ENCODE results near the gene IDS.
"Not testable (repeated sequence)": the region's sequence is repeated elsewhere in the genome, so short reads cannot be mapped to it uniquely, and the experiment has no call there.

The IDS gene

DNA sequence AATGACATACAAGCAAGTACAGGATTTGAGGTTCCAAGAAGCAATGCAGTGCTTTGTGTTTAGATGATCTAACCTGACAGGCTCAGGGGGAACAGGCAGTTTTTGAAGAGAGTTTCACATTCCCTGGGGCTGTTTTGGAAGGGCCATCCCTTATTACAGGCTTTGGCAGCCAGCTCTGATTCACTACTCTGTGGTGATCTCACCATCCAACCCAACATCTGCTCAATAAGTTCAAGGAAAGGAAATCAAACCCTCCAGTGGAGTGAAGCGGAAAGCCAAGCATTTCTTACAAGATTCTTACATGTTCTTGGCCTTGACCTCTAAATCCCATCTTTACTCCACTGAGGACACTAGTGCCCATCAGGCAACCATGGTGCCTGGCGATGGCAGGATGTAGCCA is 7.5 kb downstream of the IDS start:
- no peak for DNase-seq (ENCODE audit: low spot score)

DNA sequence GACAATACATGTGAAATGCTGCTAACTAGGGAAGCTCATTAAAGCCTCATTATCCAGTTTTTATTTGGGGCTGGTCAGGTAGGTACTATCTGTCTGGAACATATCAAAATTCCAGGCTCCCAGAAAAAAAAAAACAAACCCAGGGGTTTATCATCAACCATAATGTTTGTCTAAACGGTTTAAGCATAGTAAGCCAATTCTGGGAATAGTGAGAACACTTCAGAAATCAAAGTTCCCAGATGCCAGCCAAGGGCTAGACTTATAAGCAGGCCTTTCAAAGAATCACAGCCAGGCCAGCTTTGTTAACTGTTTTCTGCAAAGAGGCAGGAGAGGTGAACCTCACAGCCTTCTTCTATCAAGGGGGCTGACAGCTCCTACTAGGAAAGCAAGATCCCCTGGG is 8.1 kb downstream of the IDS start:
- DNase-seq (ENCODE audit: low spot score), result no peak

DNA sequence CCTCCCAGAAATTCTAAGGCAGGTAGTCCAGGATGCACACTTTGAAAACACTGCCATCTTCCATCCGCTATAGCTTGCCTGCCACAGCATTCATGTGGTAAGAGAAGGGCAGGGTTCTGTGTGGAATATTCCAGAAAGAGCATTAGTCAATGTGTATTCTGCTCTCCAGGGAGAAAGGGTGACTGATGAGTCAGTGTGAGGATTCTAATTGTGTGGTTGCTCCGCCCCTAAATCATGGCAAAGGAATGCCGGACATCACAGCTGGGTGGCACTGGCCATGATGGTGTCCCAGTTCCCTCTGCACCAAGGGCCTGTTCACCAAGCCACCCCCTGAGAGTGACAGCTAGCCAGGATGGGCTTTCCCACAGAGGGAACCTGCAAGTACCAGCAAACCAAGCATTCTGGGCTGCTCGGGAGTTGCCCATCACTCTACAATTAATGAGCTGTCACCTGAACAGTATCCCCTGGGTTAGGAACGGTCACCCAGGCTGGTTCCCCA is 9.5 kb downstream of the IDS start:
- DNase-seq (ENCODE audit: low spot score), result peak; percentile 14

DNA sequence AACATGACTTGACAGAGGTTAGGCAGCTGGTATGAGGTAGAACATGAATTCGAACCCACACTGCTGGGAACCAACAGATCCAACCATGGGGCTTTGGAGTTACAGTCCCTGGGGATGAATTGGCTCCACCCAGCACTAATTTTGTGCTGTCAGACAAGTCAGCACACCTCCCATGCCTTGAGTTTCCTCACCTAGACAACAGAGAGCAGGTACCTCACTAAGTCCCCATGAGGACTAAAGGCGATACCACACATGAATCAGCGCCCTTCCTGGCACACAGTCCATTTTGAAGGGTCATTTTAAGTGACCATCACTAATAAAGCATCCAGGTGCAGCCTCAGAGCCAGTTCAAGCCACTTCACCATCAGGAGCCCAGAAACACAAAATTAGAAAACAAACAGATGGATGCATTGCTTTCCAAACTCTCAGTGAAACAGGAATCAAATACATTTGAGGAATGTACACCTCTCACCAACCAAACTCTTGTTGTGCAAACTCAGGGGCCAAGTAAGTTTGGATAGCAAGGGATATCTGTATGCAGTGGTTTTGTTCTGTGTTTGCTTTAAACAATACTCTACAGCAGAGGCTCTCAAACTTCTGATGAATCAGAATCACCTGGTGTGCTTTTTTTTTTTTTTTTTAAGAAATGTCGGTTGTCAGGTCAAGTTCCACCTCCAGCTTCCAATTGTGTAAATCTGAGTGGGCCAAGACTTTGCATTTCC is 10.1 kb downstream of the IDS start:
- no peak for DNase-seq (ENCODE audit: low spot score)

DNA sequence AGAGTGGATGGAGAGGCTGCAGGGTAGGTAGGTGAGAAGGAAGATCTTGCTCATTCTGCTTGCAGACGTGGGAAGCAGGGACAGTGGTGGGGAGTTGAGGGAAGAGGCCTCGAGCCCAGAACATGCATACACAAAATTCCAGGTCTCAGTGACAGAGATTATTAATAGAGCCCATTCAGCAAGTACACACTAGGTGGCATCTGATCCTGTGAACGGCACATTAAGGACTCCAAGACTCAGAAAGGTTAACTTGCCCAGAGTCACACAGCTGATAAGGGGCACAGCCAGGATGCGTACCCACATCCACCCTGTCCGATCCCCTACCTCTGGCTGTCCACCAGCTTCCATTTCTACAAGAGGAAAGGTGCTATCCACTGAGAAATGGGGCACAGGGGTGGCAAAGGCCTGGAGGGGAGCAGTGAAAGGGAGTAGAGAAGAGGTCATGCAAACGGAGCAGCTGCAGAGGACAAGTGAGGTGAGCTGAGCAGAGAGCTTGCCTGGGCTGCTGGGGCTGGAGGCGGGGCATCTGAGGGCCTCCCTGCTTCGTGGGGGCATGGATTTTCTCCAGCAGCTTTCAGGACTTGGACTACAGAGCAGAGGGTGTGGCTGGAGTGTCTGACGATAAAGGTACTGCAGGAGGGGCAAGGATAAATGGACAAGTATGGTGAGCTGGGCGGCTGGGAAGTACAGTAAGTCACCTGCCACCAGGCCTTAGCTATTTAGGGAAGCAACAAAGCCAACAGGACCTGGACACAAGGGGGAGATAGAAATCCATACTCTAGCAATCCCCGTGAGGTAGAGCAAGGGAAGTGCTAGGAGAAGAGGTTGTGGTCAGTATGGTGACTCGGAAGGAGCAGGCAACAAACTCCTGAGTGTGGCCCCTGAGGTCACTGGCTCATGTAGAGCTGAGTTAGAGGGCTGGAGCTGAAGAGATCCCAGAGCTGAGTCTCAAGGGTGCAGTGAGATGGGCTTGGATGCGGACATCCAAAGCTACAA is 11.2 kb downstream of the IDS start:
- no peak for DNase-seq (ENCODE audit: low spot score)

DNA sequence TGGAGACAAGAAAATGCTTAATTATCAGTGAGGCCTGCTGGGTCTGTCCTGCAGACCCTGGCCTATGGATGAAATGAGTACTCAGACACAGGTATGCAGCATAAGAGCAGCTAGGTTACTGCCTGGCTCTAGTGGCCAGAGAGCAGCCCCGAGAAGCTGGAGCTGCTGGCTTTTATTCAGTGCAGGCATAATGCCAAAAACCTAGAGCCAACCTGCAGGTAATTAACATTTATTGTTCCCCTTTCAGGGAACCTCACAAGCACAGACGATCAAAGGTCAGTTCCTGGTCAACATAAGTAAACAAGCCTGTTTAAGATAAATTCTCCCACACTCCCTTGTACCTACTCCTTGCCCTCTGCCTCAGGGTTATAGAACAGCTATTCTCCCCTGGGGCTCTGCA is 13.3 kb downstream of the IDS start:
- no peak for DNase-seq (ENCODE audit: low spot score)

DNA sequence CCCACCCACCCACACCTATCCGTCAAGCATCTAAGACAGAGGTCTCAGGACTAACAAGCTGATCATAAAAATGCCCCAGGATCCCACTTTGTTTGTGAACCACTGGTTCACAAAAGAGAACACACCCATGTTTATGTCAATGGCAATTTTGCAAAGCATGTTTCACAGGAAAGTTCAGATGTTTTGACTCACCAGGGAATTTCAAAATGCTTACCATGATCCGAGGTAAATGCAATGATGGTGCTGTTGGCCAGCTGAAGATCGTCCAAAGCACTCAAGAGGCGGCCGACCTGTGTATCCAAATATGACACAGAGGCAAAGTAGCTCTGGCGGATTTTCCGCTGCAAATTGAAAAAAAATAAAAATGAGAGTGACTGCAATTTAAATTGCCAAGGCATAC is 15.0 kb downstream of the IDS start:
- DNase-seq (ENCODE audit: low spot score), result no peak

DNA sequence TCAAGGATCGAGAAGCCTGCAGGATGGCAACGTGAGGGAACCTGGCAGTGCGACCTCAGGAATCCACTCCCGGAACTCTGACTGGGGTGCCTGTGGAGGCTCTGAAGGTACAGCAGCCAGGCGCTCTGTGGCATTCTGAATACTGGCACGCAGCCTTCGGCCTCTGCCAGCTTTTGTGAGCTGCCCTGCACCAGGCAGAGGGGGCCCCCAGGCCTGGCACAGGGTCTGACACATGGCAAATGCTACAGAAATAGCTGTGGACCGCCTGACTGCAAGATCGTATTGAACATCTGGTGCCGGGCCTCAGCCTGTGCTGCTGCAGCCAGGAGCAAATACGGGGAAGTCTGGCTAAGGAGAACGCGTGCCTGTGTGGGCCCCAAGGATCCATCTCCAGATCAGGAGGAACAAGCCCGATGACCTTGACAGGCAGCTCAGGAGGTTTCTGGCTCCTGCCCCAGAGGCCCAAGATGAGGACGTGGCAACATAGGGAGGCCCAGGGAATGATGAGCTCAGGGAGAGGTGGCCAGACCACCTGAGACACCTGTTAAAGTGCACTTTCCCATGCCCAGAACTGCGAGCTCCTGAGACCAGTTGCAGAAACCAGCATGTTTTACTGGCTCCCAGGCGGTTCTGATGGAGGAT is 16.6 kb downstream of the IDS start:
- not testable (repeated sequence) for DNase-seq (ENCODE audit: low spot score)

DNA sequence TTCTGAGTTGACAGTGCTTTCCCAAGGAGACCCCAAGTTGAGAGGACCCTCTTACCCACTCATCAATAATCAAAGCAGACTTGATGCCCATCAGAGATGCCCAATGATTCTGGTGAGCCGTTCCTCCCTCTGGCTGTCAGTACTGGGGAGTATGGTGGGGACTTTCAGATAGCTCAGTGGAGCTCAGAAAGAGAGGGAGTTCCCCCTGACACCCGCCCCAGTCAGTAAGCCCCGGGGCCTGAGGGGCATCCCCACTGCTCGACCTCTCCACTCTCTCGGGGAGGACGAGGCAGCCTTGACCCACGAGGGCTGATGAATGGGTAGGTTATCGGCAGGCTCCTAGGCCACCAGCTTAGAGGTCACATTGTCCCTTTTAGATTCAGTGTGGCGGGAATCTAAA is 17.1 kb downstream of the IDS start:
- not testable (repeated sequence) for DNase-seq (ENCODE audit: low spot score)

DNA sequence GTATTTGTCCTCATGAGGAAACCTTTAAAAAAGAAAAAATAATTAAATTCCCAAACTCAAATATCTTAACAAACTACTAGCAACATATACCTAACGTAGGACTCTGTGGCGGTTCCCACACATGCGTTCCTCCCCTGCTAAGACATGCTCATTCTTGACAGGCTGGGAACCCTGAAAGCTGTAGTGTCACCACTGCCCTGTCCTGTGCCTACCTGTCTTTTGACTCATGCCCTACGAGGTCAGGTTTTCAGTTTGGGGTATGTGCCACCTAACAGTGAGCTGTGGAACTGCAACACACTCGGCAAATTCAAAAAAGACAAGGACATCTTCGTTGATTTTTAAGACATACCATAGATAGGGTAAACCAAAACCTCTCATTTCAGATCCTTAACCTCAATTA is 17.8 kb downstream of the IDS start:
- peak; percentile 31 for DNase-seq (ENCODE audit: low spot score)

DNA sequence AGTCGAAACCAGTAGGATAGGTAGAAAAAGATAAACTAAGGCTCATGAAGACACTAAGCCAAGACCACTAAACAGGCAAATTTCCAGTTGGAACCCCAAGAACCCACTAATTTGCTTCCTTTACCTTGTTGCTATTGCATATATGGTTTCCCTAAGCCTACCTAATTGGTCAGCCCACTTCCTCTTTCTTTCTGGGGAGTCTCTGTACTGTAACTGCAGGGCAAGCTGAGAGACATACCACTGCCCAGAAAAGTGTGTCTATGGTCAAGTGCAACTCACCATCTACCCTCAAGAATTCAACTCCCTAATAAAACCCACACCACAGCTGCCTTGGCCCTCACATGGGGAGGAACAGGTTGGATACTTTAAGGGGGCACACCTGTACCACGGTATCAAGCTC is 28.6 kb downstream of the IDS start:
- no peak for DNase-seq (ENCODE audit: low spot score)

DNA sequence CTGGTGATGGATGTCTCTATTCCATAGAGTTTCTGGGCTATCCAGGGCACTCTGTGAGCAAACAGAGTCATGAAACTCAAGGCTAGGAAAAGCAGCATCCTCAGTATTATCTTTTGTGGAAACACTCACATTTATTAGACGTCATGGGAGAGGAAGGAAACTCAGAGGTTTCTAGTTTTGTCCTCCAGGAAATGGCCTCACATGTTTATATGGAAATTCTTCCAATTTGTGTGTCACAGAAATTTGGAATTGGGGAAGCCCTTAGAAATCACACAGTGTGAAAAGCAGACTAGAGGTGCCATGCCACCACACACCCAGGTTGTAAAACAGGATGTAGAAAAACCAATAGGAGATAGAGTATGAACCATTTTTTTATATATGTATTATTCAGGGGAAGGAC is 31.1 kb downstream of the IDS start:
- no peak for DNase-seq (ENCODE audit: low spot score)

DNA sequence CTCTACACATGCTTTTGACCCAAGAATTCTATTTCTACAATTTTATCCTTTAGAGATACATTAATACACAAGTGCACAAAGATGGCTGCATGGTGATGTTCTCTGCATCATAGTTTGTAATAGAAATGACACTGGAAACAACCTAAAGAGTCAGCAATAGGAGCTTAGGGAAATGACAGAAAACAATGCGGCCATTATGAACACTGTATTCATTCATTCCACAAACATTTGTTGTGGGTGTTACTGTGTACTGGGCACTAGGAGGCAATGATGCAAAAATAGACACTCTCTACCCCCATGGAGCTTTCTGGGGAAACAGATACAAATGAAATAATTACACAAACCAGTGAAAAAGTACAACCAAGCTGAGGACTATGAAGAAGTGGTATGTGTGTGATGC is 32.0 kb downstream of the IDS start:
- no peak for DNase-seq (ENCODE audit: low spot score)

DNA sequence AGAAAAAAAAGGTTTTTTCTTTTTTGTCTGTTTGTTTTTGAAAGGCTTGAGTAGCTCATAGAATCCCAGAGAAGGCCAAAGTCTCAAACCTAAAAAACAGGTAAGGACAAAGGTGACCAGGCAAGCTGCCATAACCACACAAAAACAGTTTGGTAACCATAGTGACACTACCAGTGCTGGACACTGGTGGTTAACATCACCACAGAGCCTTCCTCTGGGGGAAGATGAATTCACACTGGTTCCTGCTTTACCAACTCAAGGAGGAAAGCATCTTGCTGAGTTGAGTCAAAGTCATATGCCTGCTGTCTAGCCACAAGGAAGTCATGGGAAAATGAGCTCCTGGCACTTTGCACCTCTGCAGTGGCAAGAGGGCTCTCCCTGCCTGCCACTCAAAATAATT is 32.5 kb downstream of the IDS start:
- no peak for DNase-seq (ENCODE audit: low spot score)

DNA sequence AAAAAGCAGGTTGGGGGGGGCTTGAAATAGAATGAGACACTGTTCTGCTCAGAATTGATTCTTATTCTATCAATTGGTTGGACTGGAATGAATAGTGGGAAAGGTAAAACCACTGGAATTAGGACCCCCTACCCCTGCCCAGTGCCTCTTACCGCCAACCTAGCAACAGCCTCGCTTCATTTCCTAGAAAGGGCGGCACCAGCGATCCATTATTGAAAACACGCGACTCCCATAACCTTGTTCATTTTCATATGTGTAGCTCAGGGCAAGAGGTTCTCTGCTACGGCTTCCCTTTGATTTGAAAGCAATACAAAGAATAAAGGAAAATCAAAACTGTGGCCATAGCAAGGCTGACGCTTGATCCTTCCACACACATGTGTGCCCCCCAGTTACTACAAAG is 33.7 kb downstream of the IDS start:
- no peak for DNase-seq (ENCODE audit: low spot score)

DNA sequence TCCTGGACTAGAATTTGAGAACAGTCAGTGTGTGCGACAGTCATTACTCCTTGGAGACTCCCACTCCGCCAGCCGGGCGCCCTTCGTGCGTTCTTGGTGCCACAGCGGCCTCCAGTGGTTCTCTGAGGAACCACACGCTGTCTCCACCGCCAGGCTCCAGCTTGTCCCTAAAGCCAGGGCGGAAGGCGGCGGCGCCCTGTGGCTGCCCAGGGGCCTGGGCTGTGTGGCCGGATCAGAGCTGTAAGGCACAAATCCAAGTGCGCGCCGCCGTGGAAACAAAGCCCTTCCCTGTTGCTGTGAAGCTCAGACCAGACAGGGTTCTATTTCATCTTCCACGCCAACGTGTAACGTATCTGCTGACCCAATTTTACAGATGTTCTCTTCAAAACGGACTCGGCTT is 34.2 kb downstream of the IDS start:
- peak; percentile 78 for DNase-seq (ENCODE audit: low spot score)

DNA sequence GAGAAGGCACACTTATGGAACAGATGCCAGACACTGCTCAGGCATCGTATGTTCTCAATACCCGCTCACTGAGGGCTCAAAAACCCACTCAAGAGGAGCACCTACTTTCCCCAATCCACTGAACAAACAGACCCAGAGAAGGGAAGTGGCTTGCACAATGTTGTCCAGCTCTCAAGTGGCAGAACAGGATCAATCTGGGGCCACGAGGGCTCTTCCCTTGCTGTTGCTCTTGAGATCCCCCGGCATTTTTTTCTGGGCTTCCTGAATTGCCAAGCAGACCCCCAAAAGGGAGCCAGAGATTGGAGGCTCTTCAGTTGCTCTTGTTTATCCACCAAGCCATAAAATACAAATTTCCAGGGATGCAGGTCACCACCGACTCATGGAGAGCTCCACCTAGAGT is 35.7 kb downstream of the IDS start:
- DNase-seq (ENCODE audit: low spot score), result no peak

DNA sequence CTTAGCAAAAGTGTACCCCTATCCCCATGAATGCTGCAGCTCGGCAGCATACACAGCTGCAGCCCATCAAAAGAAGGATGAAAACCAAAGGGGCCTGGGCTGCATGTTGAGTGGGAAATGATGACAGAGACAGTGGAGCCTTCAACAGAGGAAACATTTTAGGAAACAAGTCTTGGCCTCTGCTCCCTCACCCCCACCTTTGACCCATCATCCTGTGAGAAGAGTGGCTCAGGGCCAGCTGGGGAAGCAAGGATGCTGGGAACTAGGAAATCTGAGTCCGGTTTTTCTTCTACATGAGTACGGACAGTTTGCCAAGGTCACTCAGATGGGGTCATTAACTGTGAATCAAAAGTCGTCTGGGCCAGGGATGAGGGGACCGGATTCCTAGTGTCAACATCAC is 37.2 kb downstream of the IDS start:
- no peak for DNase-seq (ENCODE audit: low spot score)

DNA sequence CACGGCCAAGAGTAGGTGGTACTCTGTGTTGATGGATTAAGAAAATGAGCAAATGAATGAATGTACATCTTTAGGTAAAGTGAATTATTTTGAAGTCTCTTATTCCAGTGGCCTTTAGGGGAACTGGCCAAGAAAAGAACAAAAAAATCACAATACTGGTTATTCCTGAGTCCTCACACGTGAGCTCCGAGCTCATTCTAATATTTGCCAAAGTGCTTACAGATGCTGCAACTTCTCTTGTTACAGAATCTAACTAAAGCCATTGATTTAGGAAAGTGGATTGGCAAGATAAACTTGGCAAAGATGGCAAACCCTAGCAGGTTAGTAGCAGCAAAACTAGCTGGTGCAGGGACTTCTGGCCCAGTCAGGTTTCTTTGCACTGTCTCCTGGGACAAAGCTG is 37.6 kb downstream of the IDS start:
- no peak for DNase-seq (ENCODE audit: low spot score)

DNA sequence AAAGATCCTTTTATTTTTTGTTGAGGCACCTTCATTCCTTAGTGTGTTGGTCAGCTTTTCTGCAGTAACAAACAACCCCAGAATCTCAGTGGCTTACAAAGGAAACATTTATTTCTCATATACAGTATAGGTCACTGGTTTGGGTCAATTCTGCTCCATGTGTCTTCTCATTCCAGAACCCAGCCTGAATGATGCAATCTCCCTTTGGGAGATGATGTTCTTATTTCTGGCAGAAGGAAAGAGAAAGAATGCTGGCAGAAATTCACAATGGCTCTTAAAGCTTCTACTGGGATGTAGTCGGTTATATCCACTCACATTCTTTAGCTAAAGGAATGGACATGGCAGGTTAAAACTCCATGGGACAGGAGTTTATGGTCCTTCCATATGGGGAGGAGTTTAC is 42.3 kb downstream of the IDS start:
- DNase-seq (ENCODE audit: low spot score), result no peak

DNA sequence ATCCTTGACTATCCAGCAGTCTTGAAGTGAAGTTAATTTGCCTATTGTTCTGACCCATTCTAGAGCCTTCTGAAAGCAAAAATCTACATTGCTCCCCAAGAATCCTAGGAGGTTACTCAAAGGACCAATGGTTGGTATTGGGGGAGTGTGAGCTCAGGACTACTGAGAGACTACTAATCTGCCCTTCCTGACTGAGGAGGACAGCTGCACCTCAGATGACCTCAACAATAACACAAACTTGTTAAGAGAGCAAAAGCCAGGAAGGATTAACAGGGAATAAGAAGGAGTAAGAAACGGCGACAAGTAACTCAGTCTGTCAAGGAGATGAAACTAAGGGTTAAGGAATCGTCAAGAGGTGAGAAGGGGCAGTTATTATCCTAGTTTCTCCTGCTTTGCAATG is 43.4 kb downstream of the IDS start:
- no peak for DNase-seq (ENCODE audit: low spot score)

DNA sequence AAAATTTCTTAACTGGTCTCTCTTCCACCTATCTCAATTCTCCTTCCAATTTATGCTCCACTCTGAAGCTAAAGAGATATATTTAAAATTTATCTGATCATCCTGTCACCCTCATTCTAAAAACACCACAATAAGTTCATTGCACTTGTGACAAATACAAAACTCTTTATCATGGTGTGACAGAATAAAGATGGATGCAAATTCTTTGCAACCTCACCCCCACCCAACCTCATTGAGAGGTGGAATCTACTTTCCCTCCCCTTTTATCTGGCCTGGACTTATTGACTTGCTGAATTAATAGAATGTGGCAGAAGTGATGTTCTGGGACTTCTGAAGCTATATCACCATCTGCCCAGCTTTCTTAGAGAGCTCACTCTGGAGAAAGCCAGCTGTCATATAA is 46.5 kb downstream of the IDS start:
- no peak for DNase-seq (ENCODE audit: low spot score)

Data from iPS-NIHi11 (cell line).